ENCODE results near the gene WNT2B.

The WNT2B gene

GRCh38 chr1:112546076-112546475 is 37.3 kb downstream of the WNT2B start:
- Histone ChIP-seq H3K4me3 (ENCODE audit: low read depth, low read length) (no peak overlapping the region), H3K36me3 (replicated peaks) (no peaks in the 10 kb centered on the region), H3K27ac (peak overlapping the region; percentile 100), H3K27me3 (replicated peaks) (no peaks in the 10 kb centered on the region)
- DNase-seq: peak; percentile 56
- in situ Hi-C loops (cut with HindIII; ENCODE audit: low pct_ligation_motif_present, low sequenced_read_pairs): no loop called here
- TF ChIP-seq, protein P1, sequence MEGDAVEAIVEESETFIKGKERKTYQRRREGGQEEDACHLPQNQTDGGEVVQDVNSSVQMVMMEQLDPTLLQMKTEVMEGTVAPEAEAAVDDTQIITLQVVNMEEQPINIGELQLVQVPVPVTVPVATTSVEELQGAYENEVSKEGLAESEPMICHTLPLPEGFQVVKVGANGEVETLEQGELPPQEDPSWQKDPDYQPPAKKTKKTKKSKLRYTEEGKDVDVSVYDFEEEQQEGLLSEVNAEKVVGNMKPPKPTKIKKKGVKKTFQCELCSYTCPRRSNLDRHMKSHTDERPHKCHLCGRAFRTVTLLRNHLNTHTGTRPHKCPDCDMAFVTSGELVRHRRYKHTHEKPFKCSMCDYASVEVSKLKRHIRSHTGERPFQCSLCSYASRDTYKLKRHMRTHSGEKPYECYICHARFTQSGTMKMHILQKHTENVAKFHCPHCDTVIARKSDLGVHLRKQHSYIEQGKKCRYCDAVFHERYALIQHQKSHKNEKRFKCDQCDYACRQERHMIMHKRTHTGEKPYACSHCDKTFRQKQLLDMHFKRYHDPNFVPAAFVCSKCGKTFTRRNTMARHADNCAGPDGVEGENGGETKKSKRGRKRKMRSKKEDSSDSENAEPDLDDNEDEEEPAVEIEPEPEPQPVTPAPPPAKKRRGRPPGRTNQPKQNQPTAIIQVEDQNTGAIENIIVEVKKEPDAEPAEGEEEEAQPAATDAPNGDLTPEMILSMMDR (IDR thresholded peaks at IDR 0.05; ENCODE audit: low read depth, low read length, missing control alignments): no peak

DNA sequence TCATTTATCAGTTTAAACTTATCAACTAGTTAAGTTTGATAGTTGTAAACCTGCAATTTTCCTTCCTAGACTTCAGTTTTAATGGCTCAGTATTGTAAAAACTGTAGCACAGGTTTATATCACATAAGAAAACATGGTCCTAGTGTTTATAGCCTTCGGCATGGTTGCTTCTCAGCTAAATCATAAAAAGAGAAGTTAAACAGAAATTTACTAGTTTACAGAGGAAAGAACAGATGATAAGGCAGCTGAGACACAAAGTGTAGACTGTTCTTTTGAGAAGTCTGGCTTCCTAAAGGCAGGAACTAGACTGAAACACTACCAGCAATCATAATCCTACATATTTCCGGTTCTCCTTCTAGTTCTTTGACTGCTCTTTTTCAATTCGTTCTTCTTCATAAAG is 39.8 kb downstream of the WNT2B start:
- H3K4me3 ChIP-seq (ENCODE audit: low read depth, low read length): no peak overlapping the region
- DNase-seq: no peak
- no peaks in the 10 kb centered on the region for H3K27me3 ChIP-seq (replicated peaks)
- no peaks in the 10 kb centered on the region for H3K36me3 ChIP-seq (replicated peaks)
- in situ Hi-C loops (cut with HindIII; ENCODE audit: low pct_ligation_motif_present, low sequenced_read_pairs): no loop called here
- H3K27ac ChIP-seq: no peak overlapping the region
- TF ChIP-seq, protein P1 (IDR thresholded peaks at IDR 0.05; ENCODE audit: low read depth, low read length, missing control alignments): no peak

DNA sequence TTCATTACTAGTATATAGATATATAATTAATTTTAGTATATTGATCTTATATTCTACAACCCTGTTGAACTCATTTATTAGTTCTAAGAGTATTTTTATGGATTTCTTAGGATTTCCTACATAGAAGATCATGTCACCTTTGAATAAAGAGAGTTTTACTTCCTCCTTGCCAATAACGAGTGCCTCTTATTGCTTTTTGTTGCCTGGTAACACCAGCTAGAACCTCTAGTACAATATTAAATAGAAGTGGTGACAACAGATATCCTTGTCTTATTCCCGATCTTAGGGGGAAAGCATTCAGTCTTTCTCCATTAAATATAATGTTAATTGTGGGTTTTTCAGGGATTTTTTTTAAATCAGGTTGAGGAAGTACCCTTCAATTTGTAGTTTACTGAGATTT is 40.8 kb downstream of the WNT2B start:
- no peak for DNase-seq
- no peak overlapping the region for H3K27ac ChIP-seq
- no peaks in the 10 kb centered on the region for H3K27me3 ChIP-seq (replicated peaks)
- in situ Hi-C loops (cut with HindIII; ENCODE audit: low pct_ligation_motif_present, low sequenced_read_pairs): no loop called here
- no peak overlapping the region for H3K4me3 ChIP-seq (ENCODE audit: low read depth, low read length)
- TF ChIP-seq, protein P1 (IDR thresholded peaks at IDR 0.05; ENCODE audit: low read depth, low read length, missing control alignments): no peak
- no peaks in the 10 kb centered on the region for H3K36me3 ChIP-seq (replicated peaks)

- DNase-seq: no peak
- in situ Hi-C loops (cut with HindIII; ENCODE audit: low pct_ligation_motif_present, low sequenced_read_pairs): no loop called here
- Histone ChIP-seq H3K4me3 (ENCODE audit: low read depth, low read length) (no peak overlapping the region), H3K27ac (no peak overlapping the region), H3K36me3 (replicated peaks) (no peaks in the 10 kb centered on the region), H3K27me3 (replicated peaks) (no peaks in the 10 kb centered on the region)
- TF ChIP-seq, protein P1 (IDR thresholded peaks at IDR 0.05; ENCODE audit: low read depth, low read length, missing control alignments): no peak
Measured at GRCh38 chr1:112554411-112554810, 45.6 kb downstream of the WNT2B start.

GRCh38 chr1:112557385-112557784 is 48.6 kb downstream of the WNT2B start:
- H3K27ac ChIP-seq: peak overlapping the region; percentile 39

GRCh38 chr1:112558634-112559033 is 49.9 kb downstream of the WNT2B start:
- Histone ChIP-seq H3K4me3 (ENCODE audit: low read depth, low read length) (no peak overlapping the region), H3K27ac (no peak overlapping the region), H3K36me3 (replicated peaks) (no peaks in the 10 kb centered on the region), H3K27me3 (replicated peaks) (no peaks in the 10 kb centered on the region)
- in situ Hi-C loops (cut with HindIII; ENCODE audit: low pct_ligation_motif_present, low sequenced_read_pairs): no loop called here
- DNase-seq: no peak
- TF ChIP-seq, protein P1 (IDR thresholded peaks at IDR 0.05; ENCODE audit: low read depth, low read length, missing control alignments): no peak

More at GRCh38 chr1:112557385-112557784, 48.6 kb downstream of the WNT2B start:
- in situ Hi-C loops (cut with HindIII; ENCODE audit: low pct_ligation_motif_present, low sequenced_read_pairs): no loop called here
- TF ChIP-seq, protein P1 (IDR thresholded peaks at IDR 0.05; ENCODE audit: low read depth, low read length, missing control alignments): no peak
- H3K4me3 ChIP-seq (ENCODE audit: low read depth, low read length): no peak overlapping the region
- no peaks in the 10 kb centered on the region for H3K36me3 ChIP-seq (replicated peaks)
- DNase-seq: no peak
- H3K27me3 ChIP-seq (replicated peaks): no peaks in the 10 kb centered on the region
